EH (cell line): ENCODE data around the gene TGOLN2.
"Not testable (repeated sequence)": the region's sequence is repeated elsewhere in the genome, so short reads cannot be mapped to it uniquely, and the experiment has no call there.

Experiments used
- DNase-seq: peaks from one replicate; pipeline ENCODE4 v3.0.0-alpha.2; 2015; ENCODE audit warnings: low read depth

The TGOLN2 gene

DNA sequence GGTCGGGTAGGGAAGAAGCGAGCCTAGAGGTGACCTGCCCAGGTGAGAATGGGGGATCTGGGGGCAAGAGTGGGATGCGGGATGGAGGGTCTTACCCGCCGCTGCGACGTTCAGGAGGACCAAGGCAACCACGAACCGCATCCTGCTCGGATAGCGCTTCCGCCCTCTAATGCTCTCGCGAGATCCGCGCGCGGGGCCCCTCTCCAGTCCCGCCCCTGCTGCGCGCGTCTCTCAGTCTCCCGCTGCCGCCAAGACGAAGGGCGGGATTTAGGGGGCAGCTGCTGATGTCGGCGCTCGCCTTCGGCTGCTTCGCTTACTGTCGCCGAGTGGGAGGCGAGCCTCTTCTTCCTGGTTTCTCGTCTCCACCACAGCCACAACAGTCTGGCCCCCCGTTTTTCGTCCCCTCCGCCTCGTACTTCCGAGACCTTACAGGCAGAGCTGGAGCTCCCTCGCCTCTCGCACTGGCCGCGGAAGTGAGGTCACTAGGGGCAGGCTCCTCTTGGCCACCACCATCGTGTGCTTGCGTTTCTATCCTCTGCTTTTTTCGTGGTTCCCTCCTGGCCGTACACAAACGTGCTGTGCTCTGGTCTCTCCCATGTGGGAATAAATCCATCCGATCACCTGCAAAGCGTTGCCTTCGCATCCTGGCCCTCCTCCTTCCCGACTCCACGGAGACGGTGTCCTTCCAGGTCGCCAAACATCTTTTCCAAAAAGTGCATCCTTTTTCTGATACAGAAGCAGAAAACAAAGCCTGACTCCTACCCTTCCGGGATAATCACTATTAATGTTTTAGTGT lies at the start of gene TGOLN2:
Gene TGOLN2, minus strand, starts transcription at position 168 of the 796 bp plus-strand sequence. Its CDS starts 27 bp downstream, at position 141.
- DNase-seq, result peak; percentile 92

GRCh38 chr2:85377083-85377482 lies 49.3 kb upstream of the TGOLN2 start:
- no peak for DNase-seq

GRCh38 chr2:85376291-85377065 lies 48.7 kb upstream of the TGOLN2 start:
- DNase-seq, result peak; percentile 70

GRCh38 chr2:85371045-85371444 lies 43.3 kb upstream of the TGOLN2 start:
- DNase-seq, result no peak

- DNase-seq, result peak; percentile 62
These were observed 41.7 kb upstream of the TGOLN2 start for GRCh38 chr2:85369500-85369899.

DNA sequence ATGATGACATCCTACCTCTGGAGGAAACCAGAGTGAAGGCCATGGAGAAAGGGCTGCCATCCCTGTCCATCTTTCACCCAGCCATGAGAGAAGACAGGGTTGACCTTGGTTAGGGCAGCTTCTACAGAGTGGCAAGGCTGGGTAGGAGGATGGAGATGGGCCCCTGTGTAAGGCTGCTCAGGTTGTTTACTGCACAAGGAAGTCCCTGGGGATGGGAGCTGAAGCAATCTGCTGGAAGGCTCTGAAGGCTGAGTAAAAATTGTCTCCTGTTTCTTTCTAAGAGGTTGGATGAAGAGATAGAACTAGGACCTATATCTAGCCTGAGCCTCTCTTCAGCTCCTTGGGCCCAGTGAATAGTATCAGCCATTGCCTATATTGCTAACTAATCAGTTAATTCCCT lies 41.1 kb upstream of the TGOLN2 start:
- DNase-seq, result no peak

- no peak for DNase-seq
These were observed 39.4 kb upstream of the TGOLN2 start for GRCh38 chr2:85367180-85367579.

GRCh38 chr2:85362653-85363387 lies 35.0 kb upstream of the TGOLN2 start:
- not testable (repeated sequence) for DNase-seq

GRCh38 chr2:85357736-85358135 lies 29.9 kb upstream of the TGOLN2 start:
- no peak for DNase-seq

DNA sequence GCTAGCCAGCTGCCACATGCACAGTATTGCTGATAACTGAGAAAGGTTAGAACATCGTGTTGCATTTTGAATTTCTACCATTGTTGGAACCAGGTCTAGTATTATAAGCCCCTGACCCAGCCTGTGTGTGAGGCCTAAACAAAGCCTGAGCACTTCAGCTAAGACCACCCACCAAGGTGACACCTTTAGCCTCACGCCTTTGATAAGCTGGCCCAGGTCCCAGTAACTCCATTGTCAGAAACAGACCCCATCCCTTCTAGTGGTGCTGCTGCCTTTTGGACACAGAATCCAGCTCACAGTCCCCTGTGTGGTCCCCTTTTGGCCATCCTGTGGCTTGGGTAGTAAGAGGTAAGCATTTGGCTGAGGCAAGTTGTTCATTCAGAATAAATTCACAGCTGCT lies 28.4 kb upstream of the TGOLN2 start:
- DNase-seq, result no peak

DNA sequence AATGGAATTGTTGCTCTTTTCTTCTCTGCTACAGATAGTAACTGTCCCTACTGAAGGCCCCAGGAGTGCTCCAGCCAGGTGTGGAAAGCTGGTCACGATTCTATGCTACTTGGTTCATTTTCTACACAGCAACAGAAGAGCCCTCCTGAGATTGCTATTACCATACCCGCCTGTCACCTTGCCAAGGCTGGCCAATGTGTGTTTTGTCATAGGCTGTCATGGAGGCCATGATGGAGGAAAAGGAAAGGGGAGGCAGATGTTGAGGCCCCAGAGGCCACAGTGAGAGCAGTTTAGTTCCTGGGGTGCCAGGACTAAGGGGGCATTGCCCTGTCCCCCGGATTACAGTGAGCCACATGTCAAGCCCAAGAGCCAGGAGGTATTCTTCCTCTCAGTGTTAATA lies 27.7 kb upstream of the TGOLN2 start:
- peak; percentile 19 for DNase-seq

DNA sequence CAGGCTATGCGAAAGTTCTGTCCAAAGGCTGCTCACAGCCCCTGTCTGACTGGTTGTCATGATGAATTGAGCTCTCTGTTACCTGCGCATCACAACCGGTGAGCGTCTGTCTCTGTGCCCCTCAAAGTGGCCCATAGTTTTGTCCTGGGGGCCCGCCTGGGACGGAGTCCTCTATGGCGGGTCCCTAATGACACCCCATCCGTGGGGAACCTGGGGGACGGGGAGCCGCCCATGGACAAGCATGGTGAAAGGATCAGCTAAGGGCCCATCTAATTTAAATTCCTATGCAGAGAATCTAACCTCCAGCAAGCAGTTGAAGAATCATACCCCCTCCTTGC lies 27.3 kb upstream of the TGOLN2 start:
- DNase-seq, result peak; percentile 32

- DNase-seq, result peak; percentile 100
These were observed 26.7 kb upstream of the TGOLN2 start, which contains the start of the genes ELMOD3 and RETSAT for GRCh38 chr2:85354286-85355072. Gene ELMOD3 (plus strand): TSS chr2:85354769. CDS start chr2:85357199, 2,430 bp downstream. Gene RETSAT (minus strand): TSS chr2:85354528. CDS start chr2:85354507, 21 bp downstream.

DNA sequence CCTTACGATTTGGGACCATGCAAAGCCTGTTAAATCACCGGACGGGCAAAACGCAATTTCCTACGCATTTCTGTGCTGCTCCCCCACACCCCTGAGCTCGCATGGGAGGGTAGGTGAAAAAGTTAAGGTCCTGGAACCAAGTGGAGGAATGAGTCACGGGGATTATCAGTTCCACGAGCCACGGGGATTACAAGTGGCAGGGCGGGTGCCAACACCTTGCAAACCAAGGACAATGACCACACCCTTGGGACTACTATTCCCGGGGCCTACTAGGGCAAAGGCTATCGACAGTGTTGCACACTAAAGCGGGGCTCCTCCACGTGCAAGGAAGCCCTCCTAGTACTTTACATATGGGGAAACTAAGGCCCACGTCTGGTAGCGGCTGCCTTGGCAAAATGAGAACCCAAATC lies 26.1 kb upstream of the TGOLN2 start:
- peak; percentile 31 for DNase-seq

- no peak for DNase-seq
These were observed 19.8 kb upstream of the TGOLN2 start for GRCh38 chr2:85347599-85347998.

- no peak for DNase-seq
These were observed 16.7 kb upstream of the TGOLN2 start for GRCh38 chr2:85344356-85344954.

GRCh38 chr2:85343207-85343895 lies 15.6 kb upstream of the TGOLN2 start:
- not testable (repeated sequence) for DNase-seq

DNA sequence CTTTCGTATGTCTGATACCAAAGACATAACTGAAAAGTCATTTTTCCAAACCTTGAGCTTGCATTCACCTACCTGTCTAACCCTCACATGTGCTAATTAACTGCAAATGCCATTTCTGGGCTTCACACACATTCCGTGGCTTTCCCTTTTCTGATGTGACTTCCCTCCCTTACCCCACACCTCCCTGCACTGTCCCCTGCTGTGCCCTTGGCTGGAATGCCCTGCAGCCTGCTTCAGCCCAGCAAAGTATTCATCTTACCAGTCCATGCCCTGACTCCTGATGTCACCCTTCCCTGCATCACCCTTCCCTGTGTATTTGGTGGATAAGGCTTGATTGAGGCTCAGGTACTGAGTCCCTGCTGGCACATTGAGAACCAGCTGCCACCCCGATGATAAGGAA lies 14.4 kb upstream of the TGOLN2 start:
- DNase-seq, result no peak

GRCh38 chr2:85341269-85342029 lies 13.7 kb upstream of the TGOLN2 start:
- DNase-seq, result no peak
